KBM-7 (cell line): ENCODE data around the gene NAP1L4.

ENCODE experiments used
- DNase-seq: peaks from one replicate; pipeline ENCODE4 v3.0.0-alpha.2; 2015
- in situ Hi-C: fragments of 300-500 bp; cut with MboI; formaldehyde crosslinking; loops from 2 replicates; pipeline ENCODE4 v1.14.3; 2020; ENCODE audit warnings: low sequenced_read_pairs, low pct_unique_long_range_greater_than_20kb, mixed read lengths

Gene NAP1L4

GRCh38 chr11:2929531-2929949 is 62.6 kb downstream of the NAP1L4 start:
- no peak for DNase-seq

GRCh38 chr11:2928605-2929530 is 63.3 kb downstream of the NAP1L4 start, which contains the start of gene PHLDA2:
PHLDA2 (minus strand) TSS chr11:2929420; CDS start chr11:2929364, 56 bp downstream.
- DNase-seq: peak; percentile 51

More at GRCh38 chr11:2929531-2929949, 62.6 kb downstream of the NAP1L4 start:
- in situ Hi-C loops: no loop called here

DNA sequence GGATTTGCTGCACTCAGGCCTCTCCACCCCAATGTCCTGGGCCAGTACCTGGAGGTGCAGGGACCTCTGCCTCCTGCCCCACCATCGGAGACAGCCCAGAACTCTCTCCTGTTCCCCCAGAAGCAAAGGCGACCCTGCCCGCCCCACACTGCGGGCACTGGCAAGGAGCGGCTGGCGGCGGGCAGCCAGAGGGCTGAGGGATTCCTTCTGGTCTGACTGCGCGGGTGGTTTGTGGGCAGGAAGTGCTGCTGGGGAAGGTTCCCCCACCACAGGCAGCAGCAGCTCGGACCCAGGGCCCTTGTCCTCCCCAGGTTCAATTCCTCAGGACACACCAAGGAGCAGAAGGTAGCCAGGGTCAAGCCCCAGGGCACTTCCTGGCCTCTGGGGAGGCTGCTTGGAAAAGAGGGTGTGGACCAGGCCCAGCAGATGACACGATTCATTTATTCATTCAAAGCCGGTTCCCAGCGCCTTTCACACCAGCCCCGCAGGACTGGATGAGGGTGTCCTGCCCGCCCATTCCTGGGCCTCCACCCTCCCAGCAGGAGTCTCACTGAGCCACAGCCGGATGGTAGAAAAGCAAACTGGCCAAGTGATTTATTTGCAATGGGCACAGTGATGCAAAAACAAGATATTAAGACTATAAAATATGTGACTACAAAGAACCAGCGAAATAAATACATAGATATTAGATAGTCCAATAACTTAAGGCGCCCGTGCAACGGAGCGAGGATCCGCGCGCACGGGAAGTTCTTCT is 64.1 kb downstream of the NAP1L4 start:
- no peak for DNase-seq
- in situ Hi-C loops: no loop called here

More at GRCh38 chr11:2928605-2929530, 63.3 kb downstream of the NAP1L4 start, which contains the start of gene PHLDA2:
- in situ Hi-C loops: no loop called here

DNA sequence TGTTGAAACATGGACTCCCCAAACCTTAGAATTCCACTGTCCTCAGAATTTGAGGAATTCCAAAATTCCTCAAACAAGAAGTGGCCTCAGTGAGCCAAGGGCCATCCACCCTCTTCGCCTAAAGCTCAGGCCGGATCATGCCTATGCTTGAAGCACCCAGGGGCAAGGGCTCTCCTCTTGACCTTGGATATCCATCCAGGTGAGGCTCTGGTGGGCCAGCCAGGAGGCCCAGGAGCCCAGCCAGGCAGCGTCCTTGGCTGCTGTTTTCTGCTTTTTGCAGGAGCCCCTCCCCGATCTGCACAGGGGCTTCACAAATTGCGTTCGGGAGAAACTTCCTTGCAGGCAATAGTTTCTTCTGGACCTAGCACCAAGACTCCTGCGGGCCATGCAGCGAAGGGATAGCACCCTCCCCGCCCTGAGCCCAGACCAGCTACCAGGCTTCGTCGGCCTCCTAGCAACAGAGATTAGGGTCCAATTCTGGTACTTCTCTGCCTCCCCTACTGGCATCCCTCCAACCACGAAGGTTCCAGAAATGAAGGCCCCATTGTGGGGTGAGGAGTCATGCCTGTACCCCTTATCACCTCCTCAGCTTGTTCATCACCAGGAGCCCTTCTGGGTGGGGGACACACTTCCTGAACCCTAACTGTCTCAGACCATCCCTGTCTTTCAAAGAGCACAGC is 64.9 kb downstream of the NAP1L4 start:
- DNase-seq: no peak
- in situ Hi-C loops: no loop called here

DNA sequence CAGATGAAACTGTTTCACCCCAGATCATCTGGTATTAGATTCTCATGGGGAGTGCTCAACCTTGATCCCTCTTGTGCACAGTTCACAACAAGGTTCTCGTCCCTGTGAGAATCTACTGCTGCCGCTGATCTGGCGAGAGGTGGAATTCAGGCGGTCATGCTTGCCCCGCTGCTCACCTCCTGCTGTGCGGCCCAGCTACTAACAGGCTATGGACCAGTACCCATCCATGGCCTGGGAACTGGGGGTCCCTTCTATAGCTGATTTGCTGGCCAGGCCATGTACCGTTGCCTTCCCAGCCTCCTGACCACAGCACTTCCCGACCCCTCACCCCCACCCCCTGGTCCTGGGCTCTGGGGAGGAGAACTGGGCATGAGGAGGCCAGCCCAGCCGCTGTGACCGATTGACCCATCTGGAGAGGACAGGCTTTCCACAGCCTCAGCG is 65.5 kb downstream of the NAP1L4 start:
- in situ Hi-C loops: no loop called here
- DNase-seq: no peak

DNA sequence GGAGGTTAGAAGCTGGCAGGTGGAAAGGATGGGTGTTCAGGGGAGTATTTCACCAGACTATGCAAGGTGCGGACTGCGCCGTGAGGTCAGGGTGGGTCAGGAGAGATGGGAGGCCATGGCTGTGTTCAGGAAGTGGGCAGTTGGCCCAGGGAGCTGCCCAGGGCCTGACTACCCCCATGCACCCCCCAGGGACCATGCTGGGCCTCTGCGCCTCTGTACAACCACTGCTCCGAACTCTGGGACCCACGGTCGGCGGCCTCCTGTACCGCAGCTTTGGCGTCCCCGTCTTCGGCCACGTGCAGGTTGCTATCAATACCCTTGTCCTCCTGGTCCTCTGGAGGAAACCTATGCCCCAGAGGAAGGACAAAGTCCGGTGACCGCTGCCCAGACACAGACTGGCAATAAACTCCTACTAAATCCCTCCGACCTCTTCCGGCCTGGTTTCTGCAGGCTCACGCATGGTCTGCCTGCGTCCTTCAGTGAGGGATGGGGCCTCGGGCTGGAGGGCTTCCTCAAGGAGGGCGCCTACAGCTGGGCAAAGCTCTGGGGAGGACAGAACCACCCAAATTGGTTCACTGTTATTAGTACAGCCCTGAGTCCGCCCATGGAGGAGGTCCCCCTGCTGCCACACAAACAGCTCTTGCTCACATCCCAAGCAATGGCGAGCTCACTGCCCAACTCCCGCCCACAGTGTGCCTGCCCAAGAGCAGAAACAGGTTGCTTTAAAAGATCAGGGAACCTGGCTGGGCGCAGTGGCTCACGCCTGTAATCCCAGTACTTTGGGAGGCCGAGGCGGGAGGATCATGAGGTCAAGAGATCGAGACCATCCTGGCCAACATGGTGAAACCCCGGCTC is 67.1 kb downstream of the NAP1L4 start:
- in situ Hi-C loops: no loop called here
- DNase-seq: no peak

- in situ Hi-C loops: no loop called here
Observed at GRCh38 chr11:2924381-2924780, 67.7 kb downstream of the NAP1L4 start.

GRCh38 chr11:2923446-2924375 is 68.4 kb downstream of the NAP1L4 start:
- no peak for DNase-seq
- in situ Hi-C loops: no loop called here

More at GRCh38 chr11:2924381-2924780, 67.7 kb downstream of the NAP1L4 start:
- no peak for DNase-seq

DNA sequence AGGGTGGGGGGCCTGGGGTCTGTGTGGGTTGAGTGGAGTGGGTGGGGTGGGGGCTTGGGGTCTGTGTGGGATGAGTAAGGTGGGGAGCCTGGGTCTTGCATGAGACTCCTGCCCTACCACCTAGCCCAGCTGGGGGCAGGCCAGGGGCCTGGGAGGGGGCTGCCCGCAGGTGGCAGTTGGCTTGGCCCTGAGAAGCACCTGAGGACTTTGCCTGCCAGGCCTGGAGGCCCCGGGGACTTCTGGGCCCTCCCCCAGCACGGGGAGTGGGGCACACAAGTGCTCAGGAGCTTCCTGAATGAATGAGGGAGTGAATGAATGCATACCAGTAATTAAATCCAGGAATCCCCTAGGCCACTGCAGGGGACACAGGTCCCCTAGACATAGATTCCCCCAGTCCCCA is 69.5 kb downstream of the NAP1L4 start:
- DNase-seq: no peak
- in situ Hi-C loops: no loop called here

- in situ Hi-C loops: no loop called here
- no peak for DNase-seq
Observed at GRCh38 chr11:2921742-2922493, 70.2 kb downstream of the NAP1L4 start.

DNA sequence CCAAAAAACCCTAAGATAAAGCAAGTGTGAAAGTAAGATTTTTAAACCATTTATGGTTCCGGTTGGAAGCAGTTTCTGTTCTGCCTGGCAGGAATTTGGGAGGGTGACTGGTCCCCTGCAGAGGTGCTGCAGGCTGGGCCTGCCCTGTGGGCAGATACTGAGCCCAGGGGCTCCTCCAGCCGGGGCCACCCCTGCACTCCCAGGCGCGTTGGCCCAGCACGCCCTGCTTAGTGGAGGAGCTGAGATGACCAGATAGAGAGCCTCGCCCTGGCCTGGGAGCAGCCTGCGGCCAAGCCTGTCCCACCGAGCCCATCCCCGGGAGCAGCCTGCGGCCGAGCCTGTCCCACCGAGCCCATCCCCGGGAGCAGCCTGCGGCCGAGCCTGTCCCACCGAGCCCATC is 70.9 kb downstream of the NAP1L4 start:
- no peak for DNase-seq
- in situ Hi-C loops: no loop called here

DNA sequence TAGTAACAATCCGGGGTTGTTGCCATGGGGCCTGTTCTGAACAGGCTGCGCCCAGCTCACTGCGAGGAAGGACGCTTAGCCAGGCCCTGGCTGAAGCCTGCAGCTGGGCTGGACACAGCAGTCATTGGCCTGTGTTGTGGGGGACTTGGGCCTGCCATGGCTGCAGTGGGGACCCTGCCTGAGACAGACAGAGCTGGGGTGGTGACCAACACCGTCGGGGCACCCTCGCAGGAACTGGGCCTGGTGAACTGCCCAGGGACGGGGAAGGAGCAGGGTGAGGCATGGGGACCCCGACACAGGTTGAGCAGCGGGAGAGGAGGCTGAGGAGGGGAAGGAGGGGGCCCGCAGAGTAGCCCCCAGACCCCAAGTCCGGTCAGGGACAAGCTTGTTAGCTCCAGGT is 71.8 kb downstream of the NAP1L4 start:
- no peak for DNase-seq
- in situ Hi-C loops: no loop called here

GRCh38 chr11:2919837-2920236 is 72.3 kb downstream of the NAP1L4 start:
- in situ Hi-C loops: no loop called here
- DNase-seq: no peak

DNA sequence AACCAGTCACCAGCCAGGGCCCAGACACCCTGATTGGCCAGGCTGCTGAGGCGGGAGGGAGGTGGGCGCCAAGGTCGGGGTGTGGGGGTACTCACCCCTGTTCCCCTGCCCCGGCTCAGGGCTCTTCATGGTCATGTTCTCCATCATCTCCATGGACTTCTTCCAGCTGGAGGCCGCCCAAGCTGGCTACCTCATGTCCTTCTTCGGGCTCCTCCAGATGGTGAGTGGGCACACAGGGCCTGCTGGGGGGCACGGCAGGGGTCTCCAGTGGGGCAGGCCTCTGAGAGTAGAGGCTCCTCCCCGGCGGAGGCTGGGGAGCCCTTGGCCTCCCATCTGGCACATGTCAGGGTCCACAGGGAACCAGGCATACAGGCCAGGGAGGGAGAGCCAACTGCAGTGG is 72.9 kb downstream of the NAP1L4 start:
- in situ Hi-C loops: no loop called here
- no peak for DNase-seq

- in situ Hi-C loops: no loop called here
- DNase-seq: no peak
Observed at GRCh38 chr11:2917842-2918490, 74.2 kb downstream of the NAP1L4 start.

DNA sequence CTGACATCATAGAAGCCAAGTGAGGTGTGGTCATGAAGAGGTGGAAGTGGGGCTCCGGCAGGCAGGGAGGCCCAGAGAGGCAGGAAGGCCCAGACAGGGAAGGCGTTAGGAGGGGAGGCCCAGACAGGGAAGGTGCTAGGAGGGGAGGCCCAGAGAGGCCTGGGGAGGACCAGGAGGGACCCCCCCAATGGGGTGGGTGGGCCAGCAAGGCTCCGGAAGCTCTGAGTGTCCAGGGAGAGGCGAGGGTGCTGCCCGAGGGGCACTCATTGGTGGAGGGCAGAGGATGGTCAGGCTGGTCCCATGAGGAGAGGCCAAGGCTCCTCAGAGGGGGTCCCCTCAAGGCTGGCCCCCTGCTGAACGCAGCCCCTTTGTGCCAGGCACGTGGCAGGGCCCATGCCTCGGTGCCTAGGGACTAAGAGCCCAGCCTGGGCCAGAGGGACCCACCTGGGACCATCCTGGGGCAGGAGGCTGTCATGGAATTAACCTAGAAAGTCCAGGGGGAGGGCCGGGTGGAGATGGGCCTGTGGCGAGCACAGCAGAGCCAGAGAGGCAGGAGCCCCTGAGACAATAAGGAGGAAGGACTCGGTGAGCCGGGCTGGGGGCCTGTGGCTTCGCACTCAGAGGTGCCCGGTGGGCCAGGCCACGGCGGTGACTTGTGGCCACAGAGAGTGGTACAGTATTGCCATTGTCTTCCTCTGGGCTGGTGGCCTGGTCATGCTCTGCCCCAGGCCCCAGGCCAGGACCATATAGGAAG is 75.1 kb downstream of the NAP1L4 start:
- DNase-seq: no peak
- in situ Hi-C loops: no loop called here
